HG03175 (cell line): ENCODE data around the gene ANKRD1.
"Not testable (repeated sequence)": the region's sequence is repeated elsewhere in the genome, so short reads cannot be mapped to it uniquely, and the experiment has no call there.

Source experiments
- ATAC-seq: cut with Tn5 transposase; IDR thresholded peaks from one replicate; pipeline ENCODE4 v1.9.1; 2021; ENCODE audit warnings: mild to moderate bottlenecking, moderate library complexity; ENCODE audit not compliant: unreplicated experiment

Gene ANKRD1

GRCh38 chr10:90913774-90914420 lies 7.0 kb downstream of the ANKRD1 start:
- no peak for ATAC-seq

GRCh38 chr10:90912854-90913479 lies 7.9 kb downstream of the ANKRD1 start:
- ATAC-seq = no peak

GRCh38 chr10:90912174-90912573 lies 8.7 kb downstream of the ANKRD1 start:
- ATAC-seq = no peak

- ATAC-seq = peak; percentile 84
Measured at GRCh38 chr10:90911133-90912051, 9.5 kb downstream of the ANKRD1 start.

- ATAC-seq = no peak
Measured at GRCh38 chr10:90906596-90906995, 14.3 kb downstream of the ANKRD1 start.

GRCh38 chr10:90905925-90906324 lies 15.0 kb downstream of the ANKRD1 start:
- ATAC-seq = no peak

- ATAC-seq = not testable (repeated sequence)
Measured at GRCh38 chr10:90896916-90897315, 24.0 kb downstream of the ANKRD1 start.

- no peak for ATAC-seq
Measured at GRCh38 chr10:90893190-90893589, 27.7 kb downstream of the ANKRD1 start.

- no peak for ATAC-seq
Measured at GRCh38 chr10:90890347-90890746, 30.5 kb downstream of the ANKRD1 start.

- no peak for ATAC-seq
Measured at GRCh38 chr10:90889636-90890035, 31.3 kb downstream of the ANKRD1 start.

- no peak for ATAC-seq
Measured at GRCh38 chr10:90888387-90888786, 32.5 kb downstream of the ANKRD1 start.

- no peak for ATAC-seq
Measured at GRCh38 chr10:90887555-90887954, 33.3 kb downstream of the ANKRD1 start.

- ATAC-seq = no peak
Measured at GRCh38 chr10:90885176-90885575, 35.7 kb downstream of the ANKRD1 start.

GRCh38 chr10:90884431-90884830 lies 36.5 kb downstream of the ANKRD1 start:
- ATAC-seq = no peak

GRCh38 chr10:90880059-90880719 lies 40.7 kb downstream of the ANKRD1 start:
- ATAC-seq = not testable (repeated sequence)

- no peak for ATAC-seq
Measured at GRCh38 chr10:90879062-90879461, 41.8 kb downstream of the ANKRD1 start.

GRCh38 chr10:90872648-90873020 lies 48.3 kb downstream of the ANKRD1 start:
- ATAC-seq = no peak

- ATAC-seq = peak; percentile 97
Measured at GRCh38 chr10:90871766-90872647, 48.9 kb downstream of the ANKRD1 start, which contains the start of gene RPP30. Gene RPP30, plus strand, starts transcription at chr10:90871974. Its CDS starts 13 bp downstream, at chr10:90871987.

- ATAC-seq = peak; percentile 62
Measured at GRCh38 chr10:90871279-90871765, 49.6 kb downstream of the ANKRD1 start.

- no peak for ATAC-seq
Measured at GRCh38 chr10:90866050-90866598, 54.8 kb downstream of the ANKRD1 start.
